Fibroblast of skin of left biceps (primary cell): ENCODE measurements around the gene SH3BP4.

Experiments used
- DNase-seq, 2 experiments: peaks; one replicate each; pipeline ENCODE4 v3.0.0-alpha.2; 2013; ENCODE audit warnings: low read depth in 2 of 2

SH3BP4 gene

GRCh38 chr2:234981197-234982095 is 29.6 kb downstream of the SH3BP4 start:
- peak; percentile 99 for DNase-seq

- no peak for DNase-seq
Observed at GRCh38 chr2:234982096-234982834, 30.4 kb downstream of the SH3BP4 start.

GRCh38 chr2:234983011-234983726 is 31.4 kb downstream of the SH3BP4 start:
- no peak for DNase-seq

DNA sequence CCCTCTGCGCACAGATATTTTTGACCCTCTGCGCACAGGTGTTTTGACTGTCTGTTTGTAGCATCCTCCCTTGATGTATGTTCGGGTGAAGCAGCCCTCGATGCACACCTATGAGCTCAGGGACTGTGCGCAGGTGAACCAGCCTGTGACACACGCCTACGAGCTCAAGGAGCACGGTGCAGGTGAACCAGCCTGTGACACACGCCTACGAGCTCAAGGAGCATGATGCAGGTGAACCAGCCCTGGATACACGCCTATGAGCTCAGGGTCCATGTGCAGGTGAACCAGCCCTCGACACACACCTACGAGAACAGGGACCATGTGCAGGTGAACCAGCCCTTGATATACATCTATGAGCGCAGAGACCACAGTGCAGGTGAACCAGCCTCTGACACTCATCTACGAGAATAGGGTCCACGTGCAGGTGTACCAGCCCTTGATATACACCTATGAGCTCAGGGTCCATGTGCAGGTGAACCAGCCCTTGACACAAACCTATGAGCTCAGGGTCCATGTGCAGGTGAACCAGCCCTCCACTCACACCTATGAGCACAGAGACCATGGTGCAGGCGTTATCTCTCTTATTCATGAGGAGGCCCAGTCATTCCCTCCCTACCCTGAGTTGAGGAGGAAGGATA is 33.9 kb downstream of the SH3BP4 start:
- DNase-seq = no peak

GRCh38 chr2:234986390-234986789 is 34.6 kb downstream of the SH3BP4 start:
- DNase-seq = no peak

DNA sequence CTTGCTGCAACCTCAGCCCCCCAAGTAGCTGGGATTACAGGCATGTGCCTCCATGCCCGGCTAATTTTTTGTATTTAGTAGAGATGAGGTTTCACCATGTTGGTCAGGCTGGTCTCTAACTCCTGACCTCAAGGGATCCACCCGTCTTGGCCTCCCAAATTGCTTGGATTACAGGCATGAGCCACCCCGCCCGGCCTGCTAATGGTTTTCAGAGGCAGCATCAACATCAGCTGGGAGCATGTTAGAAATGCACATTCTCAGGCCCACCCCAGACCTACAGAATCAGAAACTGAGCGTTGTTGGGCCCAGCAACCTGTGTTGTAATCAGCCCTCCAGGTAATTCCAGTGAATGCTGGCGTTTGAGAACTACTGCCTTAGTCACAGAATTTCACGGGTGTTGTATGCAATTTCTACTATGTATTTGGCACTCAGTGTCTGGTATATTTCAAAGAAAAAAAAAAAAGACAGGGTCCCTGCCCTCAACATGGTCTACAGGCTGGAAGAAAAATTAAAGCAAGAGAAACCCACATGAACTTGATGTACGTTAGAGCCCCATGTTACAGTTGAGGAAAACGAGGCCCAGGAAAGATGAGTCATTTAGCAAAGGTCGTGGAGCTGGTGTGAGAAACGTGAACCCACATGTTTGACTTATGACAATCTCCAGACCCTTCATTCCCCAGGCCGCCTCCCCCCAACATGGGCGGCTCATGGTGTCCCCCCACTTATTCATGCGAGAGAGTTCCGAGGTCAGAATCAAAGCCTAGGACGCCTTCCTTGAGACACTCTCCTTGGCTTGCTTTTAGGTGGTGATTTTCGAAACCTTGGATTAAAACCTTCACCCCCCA is 35.3 kb downstream of the SH3BP4 start:
- DNase-seq = no peak

DNA sequence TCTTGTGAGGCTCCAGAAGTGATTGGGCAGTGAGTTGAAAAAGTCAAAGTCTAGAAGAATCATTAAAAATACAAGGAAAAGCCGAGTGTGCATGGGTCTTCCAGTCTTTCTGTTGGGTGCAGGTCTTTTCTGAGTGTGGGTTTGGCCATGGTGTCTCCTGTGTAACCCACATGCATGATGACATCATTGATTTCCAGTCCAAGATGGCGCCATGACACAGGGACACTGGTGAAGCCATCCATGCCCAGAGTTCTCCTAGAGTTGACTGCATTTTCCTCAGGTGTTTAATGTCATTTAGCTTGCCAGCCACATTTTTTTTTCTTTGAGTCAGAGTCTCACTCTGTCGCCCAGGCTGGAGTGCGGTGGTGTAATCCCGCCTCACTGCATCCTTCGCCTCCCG is 35.9 kb downstream of the SH3BP4 start:
- no peak for DNase-seq

DNA sequence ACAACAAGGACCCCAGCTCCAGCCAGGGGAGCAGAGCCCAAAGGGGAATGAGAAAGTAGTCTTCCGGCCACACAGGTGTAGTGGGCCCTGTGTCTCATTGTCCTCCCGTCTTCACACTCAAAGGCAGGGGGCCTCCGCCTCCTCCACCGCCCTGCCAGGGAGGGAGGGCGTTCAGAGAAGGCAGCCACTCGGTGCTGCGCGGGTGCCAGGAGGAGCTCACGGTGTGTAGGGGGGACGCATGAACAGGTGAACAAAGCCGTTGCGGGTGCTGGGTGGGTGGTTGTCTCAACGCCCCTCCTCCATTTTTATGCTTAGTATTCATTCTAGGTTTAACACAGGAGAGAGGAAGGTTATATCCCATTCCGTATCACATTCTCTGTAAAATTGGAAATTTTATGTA is 36.7 kb downstream of the SH3BP4 start:
- no peak for DNase-seq

- no peak for DNase-seq
Observed at GRCh38 chr2:234989183-234989701, 37.4 kb downstream of the SH3BP4 start.

DNA sequence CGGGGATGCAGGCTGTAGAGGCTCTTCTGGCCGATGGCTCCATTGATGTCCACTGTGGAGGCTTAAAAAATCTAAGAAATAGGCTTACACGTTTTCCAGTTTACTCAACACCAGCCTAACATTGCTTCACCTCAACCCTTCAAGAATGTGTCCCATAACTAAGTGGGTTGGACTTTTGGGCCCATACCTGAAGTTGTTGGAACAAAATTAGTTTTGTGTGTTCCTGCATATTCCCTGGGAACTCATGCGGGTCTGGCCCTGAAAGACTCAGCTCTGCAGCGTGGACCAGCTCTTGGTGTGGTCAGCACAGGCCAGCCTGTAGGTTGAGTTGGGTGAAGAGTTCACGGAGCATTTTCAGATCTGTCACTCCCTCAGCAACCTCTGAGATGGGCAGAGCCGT is 38.5 kb downstream of the SH3BP4 start:
- no peak for DNase-seq

DNA sequence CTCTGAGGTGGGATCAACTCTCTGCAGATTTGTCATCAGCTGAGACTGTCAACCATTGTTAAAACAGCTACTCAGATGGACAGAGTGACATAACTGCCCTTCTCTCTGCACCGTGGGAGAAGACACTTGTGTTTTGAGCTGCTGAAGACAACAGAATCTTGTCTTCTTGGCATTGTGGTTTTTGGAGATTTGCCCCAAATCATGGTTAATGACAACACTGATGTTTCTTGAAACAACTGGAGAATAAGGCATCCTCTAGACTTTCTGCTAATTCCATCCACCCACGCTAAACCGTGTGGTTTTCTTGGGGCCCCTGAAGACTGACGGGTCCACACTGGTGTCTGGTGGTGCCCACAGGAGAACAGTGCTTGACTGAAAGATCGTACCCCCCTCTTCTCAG is 39.5 kb downstream of the SH3BP4 start:
- no peak for DNase-seq

DNA sequence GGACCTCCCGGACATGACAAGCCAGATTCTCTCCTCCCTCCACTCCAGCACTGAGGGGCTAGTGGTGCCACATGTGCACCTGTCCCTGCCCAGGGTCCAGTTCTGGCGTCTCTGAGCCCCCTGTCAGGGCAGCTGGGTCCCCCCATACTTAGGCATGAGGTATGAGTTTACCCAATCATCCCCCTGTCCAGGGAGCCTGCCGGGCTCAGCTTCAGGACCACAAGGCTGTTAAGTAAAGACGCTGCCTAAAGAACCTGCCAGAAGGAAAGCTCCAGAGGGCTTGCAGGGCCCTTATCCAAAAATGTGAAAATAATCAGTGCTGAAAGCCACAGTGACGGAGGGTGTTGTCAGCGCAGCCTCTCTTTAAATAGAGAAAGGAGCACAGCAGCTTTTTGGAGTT is 40.0 kb downstream of the SH3BP4 start:
- DNase-seq = peak in 1 of 2 experiments; percentile 22

- no peak for DNase-seq
Observed at GRCh38 chr2:234992196-234992595, 40.4 kb downstream of the SH3BP4 start.

- no peak for DNase-seq
Observed at GRCh38 chr2:234992624-234993349, 41.0 kb downstream of the SH3BP4 start.

- no peak for DNase-seq
Observed at GRCh38 chr2:234993541-234993981, 41.7 kb downstream of the SH3BP4 start.

DNA sequence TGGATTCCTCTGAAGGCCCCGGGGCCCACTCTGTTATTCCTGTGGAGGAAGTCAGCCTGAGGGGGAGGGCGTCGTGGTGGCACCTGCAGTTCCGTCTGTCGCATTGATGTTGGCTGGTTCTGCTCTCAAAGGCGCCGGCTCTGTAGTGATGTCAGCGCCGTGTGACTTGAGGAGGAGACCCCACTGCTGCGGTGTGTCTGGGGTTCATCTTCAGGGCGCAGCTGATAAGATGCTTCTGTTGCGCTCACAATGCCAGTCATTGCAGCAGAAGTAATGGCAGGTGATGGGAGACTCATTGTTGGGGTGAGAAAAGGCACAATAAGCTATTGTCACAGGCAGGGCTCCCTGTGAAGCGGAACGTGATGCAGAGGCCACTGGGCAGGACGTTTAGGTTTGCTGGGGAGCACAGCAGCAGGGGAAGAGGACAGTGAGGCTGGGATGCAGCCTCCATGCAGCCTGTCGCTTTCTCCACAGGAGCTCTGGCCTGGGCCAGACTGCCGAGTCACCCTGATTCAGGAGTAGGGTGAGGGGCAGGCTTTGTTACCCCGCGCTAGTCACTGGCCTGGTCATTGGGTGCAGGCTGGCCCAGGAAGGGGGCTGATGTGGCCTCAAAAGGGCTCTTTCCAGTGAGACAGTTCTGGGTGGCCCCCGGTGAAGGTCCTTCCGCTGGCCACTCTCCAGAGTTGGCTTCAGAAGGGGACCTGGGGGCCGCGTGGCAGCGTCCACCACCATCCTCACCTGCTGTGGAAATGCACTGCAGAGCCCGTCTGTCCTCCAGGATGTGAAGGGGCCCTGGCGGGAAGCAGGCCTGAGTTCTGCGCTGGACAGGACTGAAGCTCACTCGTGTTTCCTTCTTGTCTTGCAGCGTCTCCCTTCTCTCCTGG is 42.9 kb downstream of the SH3BP4 start:
- no peak for DNase-seq

- DNase-seq = no peak
Observed at GRCh38 chr2:234995332-234996068, 43.7 kb downstream of the SH3BP4 start.
